Suprapubic skin (tissue), 4 donors: ENCODE data around the gene CTDSP2. TPM values are rescaled to one million over a fixed set of nuclear protein-coding genes. Genes with fewer than 3 reads are reported as not detected.
A peak's percentile ranks its signal among the peaks of the same experiment; 100 is the strongest.

Source experiments
- DNase-seq, 2 donors: peaks; one replicate each; pipeline ENCODE4 v3.0.0-alpha.2; 2019; ENCODE audit warnings: low spot score in 2 of 2
- H3K27ac ChIP-seq: fragments of 200-600 bp; sonication (generic); one replicate; pipeline ENCODE4 v1.5.1; 2019
- H3K27me3 ChIP-seq: fragments of 200-600 bp; sonication (generic); one replicate; pipeline ENCODE4 v1.5.1; 2019
- H3K36me3 ChIP-seq: fragments of 200-600 bp; sonication (generic); one replicate; pipeline ENCODE4 v1.5.1; 2019
- H3K4me1 ChIP-seq: fragments of 200-600 bp; sonication (generic); one replicate; pipeline ENCODE4 v1.5.1; 2019
- H3K4me3 ChIP-seq: fragments of 200-600 bp; sonication (generic); one replicate; pipeline ENCODE4 v1.5.1; 2019; ENCODE audit warnings: mild to moderate bottlenecking
- H3K9me3 ChIP-seq: fragments of 200-600 bp; sonication (generic); one replicate; pipeline ENCODE4 v1.5.1; 2019
- CTCF ChIP-seq, 2 donors: fragments of 200-600 bp in 1 of 2; fragments of 450-650 bp in 1 of 2; sonication (generic) in 1 of 2; IDR thresholded peaks; one replicate each; pipeline ENCODE4 v1.5.1; 2016 to 2019; ENCODE audit warnings: antibody characterized with exemption in 2 of 2, mild to moderate bottlenecking in 1 of 2, moderate library complexity in 1 of 2
- EP300 ChIP-seq: sonication (generic); formaldehyde crosslinking; IDR thresholded peaks from one replicate; pipeline ENCODE4 v1.6.1; 2017; ENCODE audit warnings: antibody characterized with exemption
- POLR2A ChIP-seq, 2 donors: fragments of 450-650 bp; IDR thresholded peaks; one replicate each; pipeline ENCODE4 v1.6.1; 2017; ENCODE audit warnings: antibody characterized with exemption in 2 of 2, mild to moderate bottlenecking in 2 of 2, moderate library complexity in 2 of 2
- POLR2AphosphoS5 ChIP-seq, 3 donors: sonication (generic); formaldehyde crosslinking; IDR thresholded peaks; one replicate each; pipeline ENCODE4 v1.6.1; 2017; ENCODE audit warnings: antibody characterized with exemption in 3 of 3
- WGBS: methylation state at CpG from one replicate; pipeline ENCODE4 v1.1.5; 2018; 5-methylcytosine and 5-hydroxymethylcytosine counted together
- total RNA-seq, 4 donors: library from RNA; depleted of rRNA; stranded (reverse); fragments of >200 nt; gene quantifications; one replicate each; pipeline ENCODE4 v1.1.0, GENCODE V29; 2016

Gene CTDSP2
- total RNA-seq, 4 donors from 2014 or later = 147 to 240 (median 215) TPM

DNA sequence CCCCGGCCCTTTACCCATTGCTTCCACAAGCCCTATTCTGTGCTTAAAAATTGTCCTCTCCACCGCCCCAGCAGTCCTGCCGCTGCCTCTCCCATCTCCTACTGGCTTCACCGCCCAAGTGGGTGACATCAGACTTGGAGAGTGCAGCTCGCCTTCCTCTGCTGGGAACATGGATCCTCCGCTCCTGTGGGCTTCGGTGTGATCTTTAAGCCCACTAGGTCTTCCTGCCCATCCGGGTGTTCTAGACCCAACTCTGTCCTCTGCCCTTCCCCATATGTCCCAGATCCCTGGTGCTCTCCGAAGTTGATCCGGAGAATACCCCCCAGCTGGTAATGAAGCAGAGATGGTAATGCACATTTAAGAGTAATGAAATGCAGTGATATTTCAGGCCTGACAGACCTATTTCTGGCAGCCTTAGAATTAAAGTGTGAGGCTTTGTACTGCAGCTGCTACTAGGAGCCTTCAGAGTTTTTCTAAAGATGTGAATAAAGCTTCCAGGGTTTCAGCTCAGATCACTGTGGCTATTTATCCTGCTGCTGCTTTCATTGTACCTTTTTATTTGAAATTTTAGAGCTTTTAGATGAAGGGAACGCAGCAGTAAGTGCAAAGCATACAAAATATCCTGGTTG lies 22.9 kb upstream of the CTDSP2 start:
- peaks cover 29% of the 10 kb centered on the region for H3K4me1 ChIP-seq
- no peak overlapping the region for H3K4me3 ChIP-seq
- DNase-seq = peak in 1 of 2 donors; percentile 65
- WGBS = 47% methylated on average over 11 of the region's 11 CpGs
- no peaks in the 10 kb centered on the region for H3K9me3 ChIP-seq
- H3K27ac ChIP-seq = peak overlapping the region; percentile 49
- TF ChIP-seq POLR2A (IDR thresholded peaks at IDR 0.05) (no peak), CTCF (IDR thresholded peaks at IDR 0.05) (no peak), EP300 (no peak), POLR2AphosphoS5 (IDR thresholded peaks at IDR 0.05) (no peak)
- no peaks in the 10 kb centered on the region for H3K27me3 ChIP-seq
- H3K36me3 ChIP-seq = no peaks in the 10 kb centered on the region

GRCh38 chr12:57868851-57869268 lies 22.3 kb upstream of the CTDSP2 start:
- Histone ChIP-seq H3K4me1 (peaks cover 32% of the 10 kb centered on the region), H3K27me3 (no peaks in the 10 kb centered on the region), H3K9me3 (no peaks in the 10 kb centered on the region), H3K36me3 (no peaks in the 10 kb centered on the region), H3K27ac (peak overlapping the region; percentile 49), H3K4me3 (no peak overlapping the region)
- TF ChIP-seq POLR2AphosphoS5 (IDR thresholded peaks at IDR 0.05) = no peak
- no peak for TF ChIP-seq EP300
- TF ChIP-seq CTCF (IDR thresholded peaks at IDR 0.05) = no peak
- no peak for TF ChIP-seq POLR2A (IDR thresholded peaks at IDR 0.05)
- peak in 1 of 2 donors; percentile 77 for DNase-seq
- WGBS = 52% methylated on average over 8 of the region's 11 CpGs

DNA sequence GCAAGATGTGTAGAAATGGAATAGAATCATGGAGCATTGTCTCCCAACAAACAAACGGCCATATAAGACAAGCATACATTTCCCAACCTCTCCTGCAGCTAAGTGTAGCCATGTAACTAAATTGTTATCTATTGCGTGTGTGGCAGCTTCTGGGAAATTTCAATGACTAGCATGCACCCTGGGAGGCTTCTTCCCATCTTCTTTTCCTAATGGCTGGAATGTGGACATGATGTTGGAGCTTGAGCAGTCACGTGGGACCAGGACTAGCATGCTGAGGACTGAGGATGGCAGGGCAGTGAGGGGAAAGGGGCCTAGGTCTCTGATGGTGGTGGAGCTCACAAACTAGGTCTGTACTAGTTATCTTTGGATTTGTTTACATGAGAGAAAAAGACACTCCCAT lies 21.7 kb upstream of the CTDSP2 start:
- H3K27ac ChIP-seq = peak overlapping the region; percentile 49
- DNase-seq = no peak
- 73% methylated on average over 3 of the region's 3 CpGs for WGBS
- no peaks in the 10 kb centered on the region for H3K27me3 ChIP-seq
- H3K36me3 ChIP-seq = no peaks in the 10 kb centered on the region
- no peak overlapping the region for H3K4me3 ChIP-seq
- TF ChIP-seq CTCF (IDR thresholded peaks at IDR 0.05) (no peak), EP300 (no peak), POLR2AphosphoS5 (IDR thresholded peaks at IDR 0.05) (no peak), POLR2A (IDR thresholded peaks at IDR 0.05) (no peak)
- H3K4me1 ChIP-seq = peaks cover 34% of the 10 kb centered on the region
- H3K9me3 ChIP-seq = no peaks in the 10 kb centered on the region

DNA sequence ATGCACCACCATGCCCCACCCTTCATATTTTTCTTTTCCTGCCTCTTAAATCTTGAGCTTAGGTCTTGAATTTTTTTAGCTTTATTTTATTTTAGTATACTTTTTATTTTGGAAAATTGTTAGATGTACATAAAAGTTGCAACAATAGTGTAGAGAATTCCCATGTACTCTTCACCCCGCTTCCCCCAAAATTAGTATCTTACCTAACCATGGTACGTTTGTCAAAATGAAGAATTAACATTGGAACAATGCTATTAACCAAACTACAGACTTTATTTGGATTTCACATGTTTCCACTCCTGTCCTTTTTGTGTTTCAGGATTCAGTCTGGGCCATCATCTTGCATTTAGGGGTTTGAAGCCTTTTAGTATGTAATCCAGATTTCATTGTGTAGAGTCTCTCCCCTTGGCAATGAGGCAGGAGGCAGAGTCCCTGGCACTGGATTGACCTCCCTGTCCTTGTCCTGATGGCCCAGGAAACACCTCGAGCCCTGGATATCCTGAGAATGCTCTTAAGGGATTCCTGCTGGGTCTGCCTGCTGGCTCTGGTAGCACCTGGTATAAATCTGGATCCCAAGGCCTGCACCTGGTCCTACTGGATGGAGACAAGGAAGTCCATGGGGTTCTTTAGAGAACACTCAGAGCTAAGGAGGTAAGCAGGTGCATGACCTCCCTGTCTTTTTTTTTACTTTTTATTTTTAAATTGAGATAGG lies 19.9 kb upstream of the CTDSP2 start:
- WGBS = 93% methylated on average over 3 of the region's 3 CpGs
- H3K36me3 ChIP-seq = no peaks in the 10 kb centered on the region
- H3K4me1 ChIP-seq = peaks cover 34% of the 10 kb centered on the region
- no peaks in the 10 kb centered on the region for H3K9me3 ChIP-seq
- no peak overlapping the region for H3K4me3 ChIP-seq
- no peak for DNase-seq
- no peak for TF ChIP-seq POLR2AphosphoS5 (IDR thresholded peaks at IDR 0.05)
- TF ChIP-seq CTCF (IDR thresholded peaks at IDR 0.05) = no peak
- no peak for TF ChIP-seq POLR2A (IDR thresholded peaks at IDR 0.05)
- no peak for TF ChIP-seq EP300
- no peaks in the 10 kb centered on the region for H3K27me3 ChIP-seq
- H3K27ac ChIP-seq = no peak overlapping the region

DNA sequence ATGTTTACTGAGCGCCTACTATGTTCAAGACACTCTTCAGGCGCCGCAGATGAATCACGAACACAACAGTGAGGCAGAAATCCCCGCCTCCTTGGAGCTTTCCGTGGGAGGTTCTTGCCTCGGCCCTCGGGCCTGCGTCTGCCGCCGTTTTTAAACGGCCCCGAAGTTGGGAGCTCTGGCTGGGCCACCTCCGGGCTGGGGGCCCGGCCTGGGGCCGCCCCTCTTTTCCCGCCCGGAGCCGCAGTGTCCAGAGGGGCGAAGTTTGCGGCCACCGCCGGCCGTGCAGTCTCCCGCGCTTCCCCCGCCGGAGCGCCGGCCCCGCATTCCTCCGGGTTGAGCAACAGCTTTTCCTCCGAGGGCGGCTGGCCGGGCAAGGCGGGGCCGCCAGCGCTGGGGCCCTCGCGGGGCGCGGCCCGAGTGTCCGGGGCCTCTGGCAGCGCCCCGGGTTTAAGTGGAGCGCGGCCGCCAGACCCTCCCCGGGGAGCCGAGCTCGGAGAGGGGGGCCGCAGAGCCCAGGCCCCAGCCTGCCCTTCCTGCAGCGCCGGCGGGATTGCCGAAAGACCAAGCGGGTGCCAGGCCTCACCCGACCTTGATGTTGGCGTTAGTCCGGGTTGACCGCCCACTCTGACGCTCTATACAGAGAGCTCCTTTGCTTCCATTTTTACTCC lies 18.7 kb upstream of the CTDSP2 start:
- peak; percentile 85 to 88 for DNase-seq
- TF ChIP-seq POLR2A (IDR thresholded peaks at IDR 0.05) (peak in 1 of 2 donors; percentile 49), EP300 (no peak), POLR2AphosphoS5 (IDR thresholded peaks at IDR 0.05) (peak in 1 of 3 donors; percentile 22)
- no peaks in the 10 kb centered on the region for H3K27me3 ChIP-seq
- WGBS = under 1% methylated on average over 27 of the region's 63 CpGs
- peak overlapping the region; percentile 63 for H3K4me3 ChIP-seq
- peak overlapping the region; percentile 93 for H3K27ac ChIP-seq
- no peaks in the 10 kb centered on the region for H3K36me3 ChIP-seq
- H3K4me1 ChIP-seq = peaks cover 34% of the 10 kb centered on the region
- no peaks in the 10 kb centered on the region for H3K9me3 ChIP-seq
